GM12878 (cell line): Measurements from ENCODE around the gene TSFM. TPM values are rescaled to one million over a fixed set of nuclear protein-coding genes. Genes with fewer than 3 reads are reported as not detected.

Experiments used
- BCL3 ChIP-seq: IDR thresholded peaks from 2 replicates; pipeline ENCODE4 v1.6.1; 2011; ENCODE audit warnings: borderline replicate concordance, low read depth, mild to moderate bottlenecking, moderate library complexity, low read length; ENCODE audit not compliant: insufficient read depth, poor library complexity, severe bottlenecking
- HCFC1 ChIP-seq: fragments of 150-350 bp; IDR thresholded peaks from 2 replicates; pipeline ENCODE4 v1.6.1; 2014; ENCODE audit warnings: low read length
- IKZF1 ChIP-seq: fragments of 450-650 bp; conservative IDR thresholded peaks from 2 replicates; pipeline ENCODE4 v1.6.1; 2017; ENCODE audit warnings: antibody characterized with exemption, mild to moderate bottlenecking
- IKZF2 ChIP-seq, 2 experiments: fragments of 450-650 bp; IDR thresholded peaks; 2 replicates each; pipeline ENCODE4 v1.6.1; 2017; ENCODE audit warnings: mild to moderate bottlenecking in 2 of 2, moderate library complexity in 2 of 2
- JUNB ChIP-seq: IDR thresholded peaks from 2 replicates; pipeline ENCODE4 v1.6.1; 2016; ENCODE audit warnings: antibody characterized with exemption, mild to moderate bottlenecking
- LARP7 ChIP-seq: fragments of 450-650 bp; IDR thresholded peaks from 2 replicates; pipeline ENCODE4 v1.6.1; 2017; ENCODE audit warnings: mild to moderate bottlenecking
- NFYA ChIP-seq: IDR thresholded peaks from 2 replicates; pipeline ENCODE4 v1.6.1; 2011; ENCODE audit warnings: low read depth, mild to moderate bottlenecking, low read length, improper control_type of control experiment, borderline replicate concordance
- PML ChIP-seq: IDR thresholded peaks from 2 replicates; pipeline ENCODE4 v1.6.1; 2012; ENCODE audit warnings: low read length, inconsistent platforms
- RCOR1 ChIP-seq: conservative IDR thresholded peaks from 2 replicates; pipeline ENCODE4 v1.6.1; 2012; ENCODE audit warnings: low read depth, low read length, improper control_type of control experiment
- SMAD5 ChIP-seq: IDR thresholded peaks from 2 replicates; pipeline ENCODE4 v1.6.1; 2016; ENCODE audit warnings: antibody characterized with exemption, low read depth
- WRNIP1 ChIP-seq: IDR thresholded peaks from 2 replicates; pipeline ENCODE4 v1.6.1; 2011; ENCODE audit warnings: low read depth, low read length, improper control_type of control experiment, borderline replicate concordance
- ZNF207 ChIP-seq: fragments of 450-650 bp; IDR thresholded peaks from 2 replicates; pipeline ENCODE4 v1.6.1; 2014; ENCODE audit warnings: antibody characterized with exemption, mild to moderate bottlenecking, borderline replicate concordance
- ZNF687 ChIP-seq: fragments of 450-650 bp; IDR thresholded peaks from 2 replicates; pipeline ENCODE4 v1.6.1; 2017; ENCODE audit warnings: mild to moderate bottlenecking, moderate library complexity
- ZSCAN29 ChIP-seq: fragments of 450-650 bp; IDR thresholded peaks from 2 replicates; pipeline ENCODE4 v1.6.1; 2017; ENCODE audit warnings: mild to moderate bottlenecking, moderate library complexity
- polyA plus RNA-seq, 11 experiments: library from polyadenylated mRNA; depleted of rRNA in 4 of 11; unstranded in 6 of 11; stranded (reverse) in 5 of 11; fragments of >200 nt; fragmentation: Nextera tagmentation in 4 of 11; fragmentation: Illumina TruSeq in 1 of 11; extraction: Ambion mirVana in 4 of 11; extraction: Trizol in 1 of 11; gene quantifications; 1 replicate in 1 of 11; 2 replicates in 10 of 11; pipeline versions ENCODE4 v1.2.1 to v1.2.3, GENCODE V29; 2011 to 2016; ENCODE audit warnings: inconsistent platforms in 2 of 11, missing spikeins in 2 of 11, low read depth in 1 of 11
- total RNA-seq, 4 experiments: library from RNA; depleted of rRNA in 3 of 4; stranded (reverse); fragments of >200 nt in 3 of 4; fragmentation: Illumina TruSeq in 1 of 4; extraction: Trizol in 1 of 4; gene quantifications; 2 replicates each; pipeline versions ENCODE4 v1.2.1 to v1.2.3, GENCODE V29; 2013 to 2021

The TSFM gene
- total and polyA plus RNA-seq, 10 of the 15 experiments (the other 5 are each of a cell fraction or from before 2014, with no cell fraction given), result 36.7 to 132 (median 45.6) TPM

GRCh38 chr12:57750561-57751431 is 31.8 kb upstream of the TSFM start (continued):
- no peak for TF ChIP-seq ZNF687
- no peak for TF ChIP-seq IKZF1
- no peak; the same call in 1 of the 2 replicates for TF ChIP-seq SMAD5
- TF ChIP-seq IKZF2 (IDR thresholded peaks at IDR 0.05), result no peak
- TF ChIP-seq HCFC1, result no peak
- 0 out of 2 replicates have a peak, but pooled peaks have one; percentile 27 for TF ChIP-seq PML
- no peak for TF ChIP-seq RCOR1
- no peak for TF ChIP-seq ZSCAN29
- TF ChIP-seq JUNB, result no peak
- TF ChIP-seq BCL3, result no peak
- TF ChIP-seq ZNF207, result no peak
- no peak for TF ChIP-seq LARP7
- 0 out of 2 replicates have a peak, but pooled peaks have one; percentile 31 for TF ChIP-seq WRNIP1
- TF ChIP-seq NFYA, result no peak
